ENCODE data around the gene CDC20.

CDC20 gene

DNA sequence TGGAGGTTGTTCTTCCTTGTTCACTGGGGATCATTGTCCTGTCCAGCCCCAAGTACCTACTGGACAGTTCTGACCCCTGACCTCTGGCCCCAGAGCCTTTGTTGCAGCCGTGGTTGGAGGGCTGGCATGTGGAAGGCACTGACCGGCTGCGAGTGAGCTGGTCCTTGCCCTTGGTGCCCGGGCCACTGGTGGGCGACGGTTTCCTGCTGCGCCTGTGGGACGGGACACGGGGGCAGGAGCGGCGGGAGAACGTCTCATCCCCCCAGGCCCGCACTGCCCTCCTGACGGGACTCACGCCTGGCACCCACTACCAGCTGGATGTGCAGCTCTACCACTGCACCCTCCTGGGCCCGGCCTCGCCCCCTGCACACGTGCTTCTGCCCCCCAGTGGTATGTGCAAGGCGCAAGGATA, 46.6 kb upstream of the CDC20 start:
- H3F3A ChIP-seq (ENCODE audit: low read depth) = no peaks in the 10 kb centered on the region
- no peak for TF ChIP-seq EZH2phosphoT487 (IDR thresholded peaks at IDR 0.05; ENCODE audit: borderline replicate concordance)
- TF ChIP-seq, protein P1, sequence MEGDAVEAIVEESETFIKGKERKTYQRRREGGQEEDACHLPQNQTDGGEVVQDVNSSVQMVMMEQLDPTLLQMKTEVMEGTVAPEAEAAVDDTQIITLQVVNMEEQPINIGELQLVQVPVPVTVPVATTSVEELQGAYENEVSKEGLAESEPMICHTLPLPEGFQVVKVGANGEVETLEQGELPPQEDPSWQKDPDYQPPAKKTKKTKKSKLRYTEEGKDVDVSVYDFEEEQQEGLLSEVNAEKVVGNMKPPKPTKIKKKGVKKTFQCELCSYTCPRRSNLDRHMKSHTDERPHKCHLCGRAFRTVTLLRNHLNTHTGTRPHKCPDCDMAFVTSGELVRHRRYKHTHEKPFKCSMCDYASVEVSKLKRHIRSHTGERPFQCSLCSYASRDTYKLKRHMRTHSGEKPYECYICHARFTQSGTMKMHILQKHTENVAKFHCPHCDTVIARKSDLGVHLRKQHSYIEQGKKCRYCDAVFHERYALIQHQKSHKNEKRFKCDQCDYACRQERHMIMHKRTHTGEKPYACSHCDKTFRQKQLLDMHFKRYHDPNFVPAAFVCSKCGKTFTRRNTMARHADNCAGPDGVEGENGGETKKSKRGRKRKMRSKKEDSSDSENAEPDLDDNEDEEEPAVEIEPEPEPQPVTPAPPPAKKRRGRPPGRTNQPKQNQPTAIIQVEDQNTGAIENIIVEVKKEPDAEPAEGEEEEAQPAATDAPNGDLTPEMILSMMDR (conservative IDR thresholded peaks at IDR 0.05; ENCODE audit: low read length) = no peak
- no peak overlapping the region for H3K9ac ChIP-seq (ENCODE audit: low read depth, low read length, poor library complexity, severe bottlenecking)
- H3K4me1 ChIP-seq (ENCODE audit: insufficient read depth, low read length, poor library complexity, severe bottlenecking) = no peaks in the 10 kb centered on the region
- H3K4me3 ChIP-seq (ENCODE audit: low read length, poor library complexity, severe bottlenecking) = no peak overlapping the region
- H3K27me3 ChIP-seq (ENCODE audit: insufficient read depth, low read length, poor library complexity, severe bottlenecking) = no peaks in the 10 kb centered on the region
- no peak overlapping the region for H2AFZ ChIP-seq (ENCODE audit: low read length)
- H3K4me2 ChIP-seq (ENCODE audit: low read depth, low read length, poor library complexity, severe bottlenecking) = no peak overlapping the region
- H4K20me1 ChIP-seq (ENCODE audit: insufficient read depth, low read length, poor library complexity, severe bottlenecking) = no peaks in the 10 kb centered on the region
- no peaks in the 10 kb centered on the region for H3K9me3 ChIP-seq (ENCODE audit: insufficient read depth, low read depth, low read length)
- no peaks in the 10 kb centered on the region for H3K79me2 ChIP-seq (ENCODE audit: insufficient read depth, low read length)
- no peaks in the 10 kb centered on the region for H3K9me2 ChIP-seq (replicated peaks; ENCODE audit: low read depth, low read length)
- no peaks in the 10 kb centered on the region for H3K36me3 ChIP-seq (ENCODE audit: insufficient read depth, low read length)

- Histone ChIP-seq H3K4me1 (ENCODE audit: insufficient read depth, low read length, poor library complexity, severe bottlenecking) (no peaks in the 10 kb centered on the region), H4K20me1 (ENCODE audit: insufficient read depth, low read length, poor library complexity, severe bottlenecking) (no peaks in the 10 kb centered on the region), H3K79me2 (ENCODE audit: insufficient read depth, low read length) (no peaks in the 10 kb centered on the region), H3K9ac (ENCODE audit: low read depth, low read length, poor library complexity, severe bottlenecking) (no peak overlapping the region), H3K4me2 (ENCODE audit: low read depth, low read length, poor library complexity, severe bottlenecking) (no peak overlapping the region), H3K9me2 (replicated peaks; ENCODE audit: low read depth, low read length) (no peaks in the 10 kb centered on the region), H3K9me3 (ENCODE audit: insufficient read depth, low read depth, low read length) (no peaks in the 10 kb centered on the region), H3K36me3 (ENCODE audit: insufficient read depth, low read length) (no peaks in the 10 kb centered on the region), H3K27me3 (ENCODE audit: insufficient read depth, low read length, poor library complexity, severe bottlenecking) (no peaks in the 10 kb centered on the region), H3K4me3 (ENCODE audit: low read length, poor library complexity, severe bottlenecking) (no peak overlapping the region), H2AFZ (ENCODE audit: low read length) (no peak overlapping the region), H3F3A (ENCODE audit: low read depth) (no peaks in the 10 kb centered on the region)
- no peak for TF ChIP-seq EZH2phosphoT487 (IDR thresholded peaks at IDR 0.05; ENCODE audit: borderline replicate concordance)
- TF ChIP-seq, protein P1 (conservative IDR thresholded peaks at IDR 0.05; ENCODE audit: low read length) = no peak
Observed at GRCh38 chr1:43312663-43313515, 45.9 kb upstream of the CDC20 start.

DNA sequence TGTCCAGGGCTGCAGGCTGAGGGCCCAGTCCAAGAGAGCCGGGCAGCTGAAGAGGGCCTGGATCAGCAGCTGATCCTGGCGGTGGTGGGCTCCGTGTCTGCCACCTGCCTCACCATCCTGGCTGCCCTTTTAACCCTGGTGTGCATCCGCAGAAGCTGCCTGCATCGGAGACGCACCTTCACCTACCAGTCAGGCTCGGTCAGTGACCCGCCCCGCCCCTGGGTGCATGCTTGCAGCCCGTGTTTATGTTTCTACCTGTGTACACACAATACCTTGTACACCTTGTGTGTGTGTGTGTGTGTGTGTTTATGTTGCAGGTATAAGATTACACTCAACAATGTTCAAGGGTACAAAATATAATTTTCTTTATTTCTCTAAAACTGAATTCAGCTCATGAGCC, 45.0 kb upstream of the CDC20 start:
- TF ChIP-seq EZH2phosphoT487 (IDR thresholded peaks at IDR 0.05; ENCODE audit: borderline replicate concordance) = no peak
- TF ChIP-seq, protein P1 (conservative IDR thresholded peaks at IDR 0.05; ENCODE audit: low read length) = no peak
- H3K79me2 ChIP-seq (ENCODE audit: insufficient read depth, low read length) = no peaks in the 10 kb centered on the region
- H3K36me3 ChIP-seq (ENCODE audit: insufficient read depth, low read length) = no peaks in the 10 kb centered on the region
- H3F3A ChIP-seq (ENCODE audit: low read depth) = no peaks in the 10 kb centered on the region
- H3K9ac ChIP-seq (ENCODE audit: low read depth, low read length, poor library complexity, severe bottlenecking) = no peak overlapping the region
- H3K4me3 ChIP-seq (ENCODE audit: low read length, poor library complexity, severe bottlenecking) = no peak overlapping the region
- H3K4me2 ChIP-seq (ENCODE audit: low read depth, low read length, poor library complexity, severe bottlenecking) = no peak overlapping the region
- H4K20me1 ChIP-seq (ENCODE audit: insufficient read depth, low read length, poor library complexity, severe bottlenecking) = no peaks in the 10 kb centered on the region
- no peak overlapping the region for H2AFZ ChIP-seq (ENCODE audit: low read length)
- H3K9me2 ChIP-seq (replicated peaks; ENCODE audit: low read depth, low read length) = no peaks in the 10 kb centered on the region
- H3K9me3 ChIP-seq (ENCODE audit: insufficient read depth, low read depth, low read length) = no peaks in the 10 kb centered on the region
- H3K27me3 ChIP-seq (ENCODE audit: insufficient read depth, low read length, poor library complexity, severe bottlenecking) = no peaks in the 10 kb centered on the region
- H3K4me1 ChIP-seq (ENCODE audit: insufficient read depth, low read length, poor library complexity, severe bottlenecking) = no peaks in the 10 kb centered on the region
